GM18520 (cell line): Measurements from ENCODE around the gene NAV2.

ENCODE experiments used
- ATAC-seq: cut with Tn5 transposase; IDR thresholded peaks from one replicate; pipeline ENCODE4 v1.9.1; 2021; ENCODE audit not compliant: unreplicated experiment

The NAV2 gene

GRCh38 chr11:19683862-19684491 lies 28.7 kb upstream of the NAV2 start:
- no peak for ATAC-seq

GRCh38 chr11:19686234-19686633 lies 26.4 kb upstream of the NAV2 start:
- no peak for ATAC-seq

GRCh38 chr11:19687392-19687791 lies 25.2 kb upstream of the NAV2 start:
- no peak for ATAC-seq

DNA sequence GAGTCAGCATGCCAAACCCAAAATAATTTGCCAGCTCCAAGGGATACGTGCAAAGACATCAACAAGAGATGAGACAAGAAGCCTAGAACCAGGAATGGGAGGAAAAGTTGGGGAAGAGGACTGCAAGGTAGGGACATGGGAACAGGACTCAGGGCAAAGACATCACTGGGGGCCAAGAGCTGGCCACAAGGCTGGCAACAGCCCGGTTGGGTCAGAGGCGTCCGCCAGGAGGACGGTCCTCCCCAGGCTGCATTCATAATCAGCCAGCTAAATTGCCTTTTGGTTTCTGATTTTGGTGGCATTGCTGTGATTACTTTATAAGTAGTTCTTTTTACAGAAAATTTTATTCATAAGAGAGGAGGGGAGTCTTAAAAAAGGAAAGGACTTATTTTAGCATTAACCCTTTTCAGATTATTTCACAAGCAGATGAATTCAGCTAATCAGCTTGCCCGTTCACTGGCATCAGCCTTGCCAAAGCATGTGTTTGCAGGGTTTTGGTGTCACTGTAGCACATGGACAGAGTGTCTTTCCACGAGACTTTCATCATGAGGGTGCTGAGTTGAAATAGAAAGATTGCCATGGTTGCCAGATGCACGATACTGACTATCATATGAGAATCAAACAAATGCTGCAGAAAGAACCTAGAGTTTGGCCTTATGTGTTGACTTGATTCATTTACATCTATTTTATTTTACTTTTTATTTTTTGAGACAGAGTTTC lies 23.2 kb upstream of the NAV2 start:
- ATAC-seq = no peak

- no peak for ATAC-seq
Measured at GRCh38 chr11:19690885-19691284, 21.8 kb upstream of the NAV2 start.

DNA sequence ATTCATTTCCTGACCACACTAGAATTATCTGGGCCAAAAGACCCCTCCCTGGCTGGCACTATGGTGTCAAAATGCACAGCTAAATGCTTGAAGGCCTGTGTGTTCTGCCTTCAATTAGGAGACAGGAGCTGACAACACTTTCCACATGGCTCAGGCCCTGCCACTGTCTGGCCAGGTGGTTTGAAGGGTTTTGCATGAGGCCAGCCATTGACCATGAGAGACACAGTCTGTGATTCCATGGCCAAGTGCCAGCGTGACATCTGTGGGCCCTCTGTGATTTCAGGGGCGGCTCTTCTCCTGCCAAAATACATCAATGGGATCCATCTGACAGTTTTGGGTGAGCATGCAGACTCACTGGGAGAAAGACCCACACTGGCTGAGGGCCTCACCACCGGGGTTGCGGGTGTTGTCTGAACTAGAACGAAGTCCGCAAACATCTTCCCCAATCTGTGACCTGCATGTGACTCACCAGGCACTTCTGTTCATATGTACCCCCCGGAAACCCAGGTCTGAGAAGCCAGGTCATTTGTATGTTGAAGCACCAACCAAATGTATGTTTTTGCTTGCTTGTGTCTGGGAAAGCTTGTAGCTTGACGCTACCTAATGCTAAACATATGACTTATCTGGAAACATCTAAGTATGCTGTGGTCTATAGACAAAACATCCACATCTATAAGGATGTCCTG lies 20.7 kb upstream of the NAV2 start:
- ATAC-seq = no peak

GRCh38 chr11:19693146-19693545 lies 19.5 kb upstream of the NAV2 start:
- no peak for ATAC-seq

DNA sequence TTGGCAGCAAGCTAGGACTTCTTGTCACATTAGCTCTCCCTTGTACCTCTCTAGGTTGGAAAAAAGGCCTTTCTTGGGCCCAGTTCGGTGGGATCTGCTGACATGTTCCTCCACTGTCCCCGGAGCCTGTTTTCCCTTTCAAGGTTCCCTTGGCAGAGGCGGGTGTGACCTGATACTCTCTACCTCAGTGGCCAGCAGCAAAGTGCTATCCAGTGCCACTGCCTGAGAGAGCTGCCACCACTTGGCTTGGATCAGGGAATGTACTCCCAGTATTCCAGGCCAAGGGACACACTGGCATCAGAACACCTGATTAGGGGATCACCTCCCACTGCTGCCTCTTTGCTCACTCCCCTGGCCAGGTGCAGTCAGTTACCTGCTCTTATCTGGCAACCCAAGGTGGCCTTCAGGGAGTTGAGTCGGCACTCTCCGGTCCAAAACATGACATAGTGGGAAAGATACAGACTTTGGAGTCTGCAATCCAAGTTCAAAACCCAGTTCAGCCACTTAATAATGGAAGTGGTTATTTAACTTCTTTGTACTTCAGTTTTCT lies 17.8 kb upstream of the NAV2 start:
- ATAC-seq = no peak

GRCh38 chr11:19696073-19696472 lies 16.6 kb upstream of the NAV2 start:
- ATAC-seq = no peak

- no peak for ATAC-seq
Measured at GRCh38 chr11:19696904-19697303, 15.7 kb upstream of the NAV2 start.

DNA sequence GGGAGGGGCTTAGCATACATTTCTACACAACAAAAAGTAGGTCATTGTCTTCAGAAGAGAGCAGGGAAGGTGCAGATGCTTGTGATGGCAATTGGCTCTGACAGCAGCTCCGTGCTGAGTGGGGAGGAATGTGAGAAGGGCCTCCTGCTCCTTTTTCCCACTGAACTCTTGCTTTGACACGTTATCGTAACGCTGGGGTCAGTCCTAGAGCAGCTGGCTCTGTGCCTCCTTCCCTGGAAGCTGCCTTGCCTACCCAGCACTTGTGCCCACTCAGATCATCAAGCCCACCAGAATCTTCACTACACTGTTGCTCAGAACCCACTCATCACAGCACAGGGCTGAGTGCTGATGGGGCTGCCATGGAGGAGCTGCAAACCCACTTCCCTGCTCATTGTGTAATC lies 14.9 kb upstream of the NAV2 start:
- no peak for ATAC-seq

DNA sequence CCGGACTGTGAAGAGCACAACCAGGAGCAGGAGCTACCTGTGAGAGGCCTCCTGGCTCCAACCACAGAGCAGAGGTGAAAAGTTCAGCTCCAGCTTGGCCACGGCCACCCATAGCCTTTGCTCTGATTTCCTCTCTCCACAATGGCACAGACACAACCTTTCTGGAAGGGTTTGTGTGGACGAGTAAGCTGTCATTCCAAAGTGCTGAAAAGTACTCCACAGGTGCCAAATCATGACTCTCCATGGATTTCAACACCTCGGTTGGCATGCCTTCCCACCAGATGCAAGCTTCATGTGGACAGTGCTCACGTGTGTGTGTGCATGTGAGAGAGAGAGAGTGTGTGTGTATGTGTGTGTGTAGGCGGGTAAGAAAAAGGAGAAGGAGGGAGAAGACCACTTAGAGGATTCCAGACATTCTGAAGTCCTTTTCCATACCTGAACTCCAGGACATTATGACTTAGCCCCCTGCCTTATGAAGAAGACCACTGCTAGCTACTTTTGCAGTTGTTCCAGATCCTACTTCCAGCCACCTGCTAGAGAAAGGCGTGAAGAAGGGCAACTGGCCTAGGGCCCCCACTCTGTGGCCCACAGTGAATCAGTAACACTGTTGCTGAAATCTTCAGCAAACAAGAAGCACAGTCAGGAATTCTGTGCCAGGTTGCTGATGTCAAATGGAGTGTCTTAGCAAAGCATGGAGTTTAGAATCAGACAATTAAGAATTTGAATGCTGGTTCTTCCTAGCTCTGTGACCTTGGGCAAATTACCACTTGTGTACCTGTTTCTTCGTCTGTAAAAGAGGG lies 13.9 kb upstream of the NAV2 start:
- no peak for ATAC-seq

DNA sequence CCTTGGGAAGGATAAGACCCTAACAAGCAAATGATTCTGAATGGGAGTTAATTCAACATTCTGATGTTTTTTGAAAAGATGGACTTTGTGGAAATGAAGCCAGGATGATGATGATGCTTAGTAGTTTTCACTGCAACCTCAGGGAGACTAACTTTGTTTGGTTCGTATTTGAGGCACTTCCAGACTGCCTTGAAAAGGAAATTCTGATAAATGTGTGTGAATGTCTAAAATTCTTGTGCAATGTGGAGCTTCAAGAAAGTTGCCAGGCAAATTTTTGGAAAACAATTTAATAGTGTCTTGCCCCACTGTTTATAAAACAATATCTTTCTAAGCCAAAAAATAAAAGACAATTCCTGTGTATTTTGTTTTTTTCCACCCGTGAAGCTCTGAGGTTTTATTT lies 11.2 kb upstream of the NAV2 start:
- ATAC-seq = no peak

GRCh38 chr11:19702620-19703019 lies 10.0 kb upstream of the NAV2 start:
- no peak for ATAC-seq

- ATAC-seq = no peak
Measured at GRCh38 chr11:19703211-19703610, 9.4 kb upstream of the NAV2 start.

DNA sequence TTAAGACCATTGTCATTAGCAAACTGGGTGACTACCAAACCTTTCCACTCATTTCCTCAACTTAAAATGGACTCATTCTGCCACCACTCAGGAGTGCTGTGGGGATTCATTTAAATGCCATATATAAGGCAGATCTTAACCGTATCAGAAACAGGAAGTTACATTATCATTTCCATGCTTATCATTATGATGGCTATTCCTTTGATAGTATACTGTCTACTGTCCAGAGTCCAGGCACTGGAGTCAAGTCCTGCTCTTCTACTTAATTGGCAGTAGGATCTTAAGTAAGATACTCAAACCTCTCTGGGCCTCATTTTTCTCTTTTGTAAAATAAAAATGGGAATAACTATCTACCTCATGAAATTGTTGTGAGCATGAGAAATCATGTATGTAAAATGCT lies 8.4 kb upstream of the NAV2 start:
- ATAC-seq = no peak

DNA sequence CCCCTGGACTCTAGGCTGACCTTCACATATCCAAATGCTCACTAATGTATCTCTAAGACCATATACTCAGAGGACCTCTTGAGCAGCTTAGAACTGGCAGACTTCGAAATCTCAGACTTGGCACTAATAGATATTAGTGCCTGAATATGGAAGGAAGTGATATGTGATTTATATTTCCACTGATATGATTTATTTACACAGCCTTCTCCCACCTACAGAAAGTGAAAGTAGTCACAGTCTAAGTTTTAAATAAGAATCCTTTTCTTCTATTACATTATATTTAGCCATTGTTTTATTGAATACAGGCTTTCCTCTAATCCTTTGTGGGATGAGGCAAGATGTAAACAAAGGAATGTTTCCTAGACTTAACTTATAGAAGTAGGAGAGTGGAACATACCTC lies 6.7 kb upstream of the NAV2 start:
- no peak for ATAC-seq

DNA sequence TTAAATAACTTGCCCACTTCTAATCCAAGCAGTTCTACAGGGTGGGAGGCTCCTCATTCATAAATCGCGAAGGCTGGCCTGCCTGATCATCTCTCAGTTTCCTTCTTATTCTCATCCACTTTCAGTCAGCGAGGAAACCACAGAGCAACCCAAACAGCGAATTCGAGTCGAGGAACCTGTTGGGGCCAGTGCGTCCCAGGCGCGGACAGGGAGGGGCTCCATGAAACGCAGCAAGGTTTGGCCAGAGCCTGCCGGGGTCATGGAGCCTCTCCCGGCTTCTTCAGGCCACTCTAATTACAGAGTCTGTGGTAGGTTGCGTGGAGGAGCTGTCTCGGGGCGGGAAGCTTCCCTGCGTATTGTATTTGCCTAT lies 741 bp upstream of the NAV2 start:
- ATAC-seq = no peak

DNA sequence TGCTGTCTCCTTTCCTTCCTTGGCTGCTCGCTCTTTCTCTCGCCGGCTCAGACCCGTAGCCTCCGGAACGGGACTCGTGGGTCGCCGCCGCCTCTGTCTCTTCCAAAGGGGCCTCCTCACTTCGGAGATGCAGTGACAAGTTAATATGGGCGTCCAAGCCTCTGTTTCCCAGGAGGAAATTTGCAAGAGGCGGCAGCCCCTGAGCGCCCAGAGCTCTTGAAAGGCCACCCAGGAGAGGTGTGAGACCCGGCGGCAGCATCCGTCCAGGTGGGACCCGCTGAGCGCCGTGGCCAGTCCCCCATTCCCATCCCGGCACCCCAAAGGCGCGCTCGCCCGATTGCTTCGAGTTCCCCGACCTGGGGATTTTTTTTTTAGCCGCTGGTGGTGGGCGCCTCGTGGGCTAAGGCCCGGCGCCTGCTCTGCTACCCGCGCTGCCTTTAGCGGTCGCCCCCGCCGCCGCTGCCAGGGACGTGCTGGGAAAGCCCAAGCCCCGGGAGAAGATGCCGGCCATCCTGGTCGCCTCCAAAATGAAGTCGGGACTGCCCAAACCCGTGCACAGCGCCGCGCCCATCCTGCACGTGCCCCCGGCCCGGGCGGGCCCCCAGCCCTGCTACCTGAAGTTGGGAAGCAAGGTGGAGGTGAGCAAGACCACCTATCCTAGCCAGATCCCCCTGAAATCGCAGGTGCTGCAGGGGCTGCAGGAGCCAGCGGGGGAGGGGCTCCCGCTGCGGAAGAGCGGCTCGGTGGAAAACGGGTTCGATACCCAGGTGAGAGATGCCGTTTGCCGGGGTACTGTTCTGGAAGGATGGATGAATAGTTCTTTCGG lies 772 bp downstream of the NAV2 start:
- ATAC-seq = no peak

- ATAC-seq = no peak
Measured at GRCh38 chr11:19714022-19714386, 1.4 kb downstream of the NAV2 start.
